HG02610 (cell line): ENCODE measurements around the gene FALEC.

Source experiments
- ATAC-seq: cut with Tn5 transposase; IDR thresholded peaks from one replicate; pipeline ENCODE4 v1.9.1; 2021; ENCODE audit warnings: mild to moderate bottlenecking, moderate library complexity; ENCODE audit not compliant: unreplicated experiment

The FALEC gene

DNA sequence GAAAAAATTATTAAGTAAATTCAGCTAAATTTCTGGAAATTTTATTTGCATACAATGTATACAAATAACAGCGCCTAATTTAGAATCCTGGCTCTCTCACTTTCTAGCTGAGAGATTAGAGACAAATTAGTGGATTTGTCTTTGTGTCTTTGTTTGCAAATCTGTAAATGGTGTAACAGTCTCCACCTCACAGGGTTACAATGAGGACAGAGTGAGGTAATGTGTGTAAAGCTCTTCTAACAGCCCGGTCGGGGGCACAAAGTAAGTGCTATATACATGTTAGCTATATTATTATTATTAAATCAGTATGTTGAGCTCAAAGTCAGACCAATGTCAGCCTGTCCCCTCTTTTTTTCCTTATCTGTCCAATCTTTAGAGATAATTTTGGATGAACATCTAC is 28.7 kb downstream of the FALEC start:
- ATAC-seq, result no peak

DNA sequence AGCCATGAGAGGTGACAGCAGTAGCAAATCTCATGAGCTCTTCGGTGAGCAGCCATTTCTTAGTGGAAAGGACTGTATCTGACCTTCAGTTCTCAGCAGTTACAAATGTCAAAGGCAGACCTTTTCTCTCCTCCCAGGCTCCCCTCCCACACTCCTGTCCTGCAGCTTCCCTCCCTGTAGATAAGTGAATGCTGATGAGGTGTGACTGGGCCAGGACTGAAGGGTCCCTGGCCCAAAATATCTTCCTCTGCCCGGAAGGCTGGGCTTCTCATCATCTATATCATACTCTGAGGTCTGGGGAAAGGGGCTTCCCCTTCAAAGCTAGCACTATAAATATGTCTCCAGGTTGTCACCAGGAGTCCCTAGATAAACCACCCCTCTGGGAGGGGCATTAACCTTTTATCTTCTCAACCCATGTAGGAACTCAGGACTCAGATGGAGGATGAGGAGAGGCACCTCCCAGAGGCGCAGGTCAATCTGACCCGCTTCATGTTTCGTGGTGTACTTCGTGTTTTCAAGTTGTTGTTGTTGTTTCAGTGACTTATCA is 30.0 kb downstream of the FALEC start:
- ATAC-seq, result no peak

DNA sequence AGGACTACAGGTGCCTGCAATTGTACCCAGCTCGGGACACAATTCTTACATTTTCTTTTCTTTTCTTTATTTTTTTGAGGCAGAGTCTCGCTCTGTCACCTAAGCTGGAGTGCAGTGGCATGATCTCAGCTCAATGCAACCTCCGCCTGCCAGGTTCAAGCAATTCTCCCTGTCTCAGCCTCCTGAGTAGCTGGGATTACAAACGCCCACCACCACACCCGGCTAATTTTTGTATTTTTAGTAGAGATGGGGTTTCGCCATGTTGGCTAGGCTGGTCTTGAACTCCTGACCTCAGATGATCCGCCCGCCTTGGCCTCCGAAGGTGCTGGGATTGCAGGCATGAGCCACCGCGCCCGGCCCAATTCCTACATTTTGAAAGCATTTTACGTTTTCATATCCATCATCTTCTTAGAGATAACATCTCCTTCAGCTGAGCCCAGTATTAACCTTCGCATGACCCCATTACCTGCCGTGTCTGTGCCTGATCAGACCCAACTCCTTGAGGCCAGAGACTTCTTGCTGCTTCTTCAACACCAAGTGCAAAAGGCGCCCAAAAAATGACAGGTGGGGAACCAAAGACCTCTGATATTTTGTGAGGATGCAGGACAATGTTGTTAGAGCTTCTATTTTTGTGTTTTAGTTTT is 30.9 kb downstream of the FALEC start:
- ATAC-seq, result no peak

DNA sequence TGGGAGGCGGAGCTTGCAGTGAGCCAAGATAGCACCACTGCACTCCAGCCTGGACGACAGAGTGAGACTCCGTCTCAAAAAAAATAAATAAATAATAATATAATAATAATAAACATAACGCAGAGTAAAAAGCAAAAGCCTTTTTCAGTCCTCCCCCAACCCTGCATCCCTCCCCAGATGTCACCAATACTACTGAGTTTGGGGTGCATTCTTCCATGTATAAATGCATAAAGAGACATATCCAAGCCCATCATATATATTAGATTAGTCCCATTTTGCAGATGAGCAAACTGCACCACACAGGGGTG is 32.7 kb downstream of the FALEC start:
- no peak for ATAC-seq

DNA sequence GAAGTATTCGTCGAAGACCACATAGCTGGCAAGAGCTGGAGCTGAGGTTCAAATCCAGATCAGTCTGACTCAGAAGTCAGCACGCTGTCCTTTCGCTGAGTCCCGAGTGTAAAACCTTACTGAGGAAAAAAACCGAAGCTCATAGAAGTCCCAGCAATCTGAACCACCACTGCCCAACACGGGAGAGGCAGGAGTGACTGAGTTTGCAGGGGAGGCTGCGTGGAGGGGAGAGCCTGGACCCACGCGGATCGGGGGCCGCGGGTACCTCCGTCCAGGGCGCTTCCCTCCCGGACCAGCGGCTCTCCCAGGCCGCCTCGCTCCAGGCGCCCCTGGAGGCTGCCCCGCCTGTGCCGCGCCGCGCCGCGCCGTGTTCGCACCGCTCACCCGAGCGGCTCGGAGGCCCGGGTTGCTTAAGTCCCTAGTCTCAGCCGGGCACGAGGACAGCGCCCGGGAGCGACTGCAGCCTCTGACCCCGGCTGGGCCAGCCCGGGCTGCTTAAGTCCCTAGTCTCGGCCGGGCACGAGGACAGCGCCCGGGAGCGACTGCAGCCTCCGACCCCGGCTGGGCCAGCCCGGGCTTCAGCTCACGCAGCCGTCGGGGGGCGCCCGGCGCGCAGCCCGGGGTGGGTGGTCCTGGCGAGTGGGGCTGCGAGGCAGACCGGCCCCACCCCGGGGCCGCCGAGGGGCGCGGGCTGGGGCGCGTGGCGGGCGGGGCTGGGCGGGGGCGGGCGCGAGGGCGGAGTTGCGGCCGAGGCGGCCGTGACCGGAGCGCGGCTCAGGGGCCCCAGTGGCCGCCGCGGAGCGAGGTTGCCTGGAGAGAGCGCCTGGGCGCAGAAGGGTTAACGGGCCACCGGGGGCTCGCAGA is 33.3 kb downstream of the FALEC start, which contains the start of gene ADAMTSL4:
TSS of gene ADAMTSL4 (plus strand) at position 777 of the 864 bp plus-strand sequence. CDS start 2,881 bp downstream, outside the sequence.
- peak; percentile 46 for ATAC-seq

DNA sequence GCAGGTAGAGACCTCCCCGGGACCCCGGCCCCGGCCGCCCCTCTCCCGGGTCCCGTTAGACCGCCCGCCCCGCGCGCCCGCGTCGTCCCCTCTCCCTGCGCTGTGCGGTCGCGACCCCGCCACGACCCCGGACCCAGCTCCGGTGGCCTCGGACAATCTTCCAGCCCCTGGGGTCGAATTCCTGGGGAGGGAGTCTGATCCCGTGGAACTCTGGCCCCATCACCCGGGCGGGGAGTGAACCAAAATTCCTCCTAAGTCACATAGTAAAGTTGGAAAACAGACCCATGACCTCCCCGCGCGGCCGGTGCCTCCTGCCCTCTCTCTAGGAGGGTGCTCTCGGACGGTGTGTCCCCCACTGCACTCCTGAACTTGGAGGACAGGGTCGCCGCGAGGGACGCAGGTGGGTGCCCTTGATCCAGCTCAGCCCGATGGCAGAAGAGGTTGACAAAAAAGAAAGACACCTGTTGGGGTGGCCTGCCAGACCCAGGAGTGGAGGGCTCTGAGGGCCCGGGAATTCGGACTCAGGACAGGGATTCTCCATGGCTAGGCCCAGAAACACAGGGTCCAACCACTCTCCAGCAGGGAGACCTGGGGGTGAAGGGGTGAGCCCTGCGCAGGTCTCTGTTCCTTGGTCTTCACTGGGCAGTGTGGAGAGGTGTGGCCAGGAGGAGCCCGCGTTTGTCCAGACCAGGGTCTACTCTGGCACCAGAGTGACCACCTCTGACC is 34.1 kb downstream of the FALEC start:
- ATAC-seq, result no peak

DNA sequence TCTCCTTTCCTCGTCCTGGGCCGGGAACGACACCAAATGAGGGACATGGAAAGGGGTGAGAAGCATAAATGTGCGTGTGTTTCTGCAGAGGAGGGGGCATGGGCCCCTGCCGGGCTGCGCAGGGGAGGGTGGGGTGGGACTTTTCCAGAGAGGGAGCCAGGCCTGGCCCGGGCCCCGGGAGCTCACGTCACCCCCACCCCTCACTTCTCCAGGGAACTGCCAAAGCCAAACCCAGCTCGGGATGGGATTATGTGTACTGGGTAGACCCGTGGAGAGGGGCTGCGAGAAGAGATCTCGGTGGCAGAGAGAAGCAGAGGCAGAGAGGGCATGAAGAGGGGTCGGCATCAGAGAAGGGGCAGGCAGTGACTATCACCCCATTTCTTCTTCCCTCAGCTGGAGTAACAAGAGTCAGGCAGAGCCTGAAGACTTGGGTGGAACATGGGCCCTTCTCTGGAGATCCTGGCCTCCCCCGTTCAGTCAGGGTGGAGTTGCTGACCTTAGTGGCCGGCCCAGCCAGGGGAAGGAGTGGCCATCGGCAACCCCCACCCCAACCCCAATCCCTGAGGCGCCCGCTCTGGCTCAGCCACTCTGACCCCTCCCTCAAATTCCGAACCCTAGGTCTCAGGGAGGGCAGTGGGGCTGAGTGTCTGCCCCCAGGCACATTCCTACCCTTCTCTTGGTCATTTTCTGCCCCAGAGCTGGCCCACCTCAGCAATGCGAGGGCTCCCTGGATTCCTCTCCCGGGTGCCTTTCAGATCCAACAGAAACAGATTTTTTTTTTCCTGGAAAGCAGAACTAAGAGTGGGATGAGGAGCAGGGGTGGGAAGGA is 34.9 kb downstream of the FALEC start:
- ATAC-seq, result no peak

DNA sequence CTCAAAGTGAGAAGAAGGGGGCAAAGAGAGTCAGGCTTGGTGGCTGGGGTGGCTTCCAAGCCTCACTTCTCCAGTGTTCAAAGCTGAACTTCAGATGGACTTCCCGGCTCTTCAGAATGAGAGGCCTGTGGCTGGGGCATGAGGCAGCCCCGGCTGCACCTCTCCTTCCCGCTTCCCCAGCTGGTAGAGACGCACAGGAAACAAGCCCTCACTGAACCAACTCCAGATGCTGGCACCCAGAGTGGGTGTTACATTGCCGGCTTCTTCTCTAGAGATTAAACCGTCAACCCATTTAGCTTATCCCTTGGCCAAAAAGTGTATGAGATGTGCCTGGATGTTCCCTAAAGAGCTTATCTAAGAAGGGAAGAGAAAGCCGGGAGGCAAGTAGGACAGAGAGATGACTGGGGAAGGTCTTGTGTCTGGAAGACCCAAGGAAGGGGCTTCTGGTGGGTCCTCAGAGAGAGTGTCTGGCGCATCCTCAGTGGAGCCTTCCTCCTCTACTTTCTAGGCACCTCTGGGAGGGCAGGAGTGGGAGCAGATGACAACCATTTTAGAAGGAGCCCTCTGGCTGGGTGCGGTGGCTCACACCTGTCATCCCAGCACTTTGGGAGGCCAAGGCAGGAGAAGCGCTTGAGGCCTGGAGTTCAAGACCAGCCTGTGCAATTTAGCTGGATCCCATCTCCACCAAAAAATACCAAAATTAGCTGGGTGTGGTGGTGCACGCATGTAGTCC is 35.7 kb downstream of the FALEC start:
- ATAC-seq, result no peak

DNA sequence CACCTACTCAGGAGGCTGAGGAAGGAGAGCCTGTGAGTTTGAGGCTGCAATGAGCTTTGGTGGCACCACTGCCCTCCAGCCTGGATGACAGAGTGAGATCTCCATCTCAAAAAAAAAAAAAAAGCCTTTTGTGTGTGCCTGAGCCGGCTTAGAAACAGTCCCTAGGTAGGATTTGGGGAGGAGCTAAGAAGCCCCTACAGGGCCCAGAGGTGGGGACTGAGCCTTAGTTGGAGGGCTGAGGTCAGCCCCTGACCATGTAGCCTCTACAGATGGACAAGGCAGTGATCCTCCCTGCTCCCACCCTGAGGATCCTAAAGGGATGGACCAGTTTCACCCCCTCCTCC is 36.2 kb downstream of the FALEC start:
- ATAC-seq, result no peak

DNA sequence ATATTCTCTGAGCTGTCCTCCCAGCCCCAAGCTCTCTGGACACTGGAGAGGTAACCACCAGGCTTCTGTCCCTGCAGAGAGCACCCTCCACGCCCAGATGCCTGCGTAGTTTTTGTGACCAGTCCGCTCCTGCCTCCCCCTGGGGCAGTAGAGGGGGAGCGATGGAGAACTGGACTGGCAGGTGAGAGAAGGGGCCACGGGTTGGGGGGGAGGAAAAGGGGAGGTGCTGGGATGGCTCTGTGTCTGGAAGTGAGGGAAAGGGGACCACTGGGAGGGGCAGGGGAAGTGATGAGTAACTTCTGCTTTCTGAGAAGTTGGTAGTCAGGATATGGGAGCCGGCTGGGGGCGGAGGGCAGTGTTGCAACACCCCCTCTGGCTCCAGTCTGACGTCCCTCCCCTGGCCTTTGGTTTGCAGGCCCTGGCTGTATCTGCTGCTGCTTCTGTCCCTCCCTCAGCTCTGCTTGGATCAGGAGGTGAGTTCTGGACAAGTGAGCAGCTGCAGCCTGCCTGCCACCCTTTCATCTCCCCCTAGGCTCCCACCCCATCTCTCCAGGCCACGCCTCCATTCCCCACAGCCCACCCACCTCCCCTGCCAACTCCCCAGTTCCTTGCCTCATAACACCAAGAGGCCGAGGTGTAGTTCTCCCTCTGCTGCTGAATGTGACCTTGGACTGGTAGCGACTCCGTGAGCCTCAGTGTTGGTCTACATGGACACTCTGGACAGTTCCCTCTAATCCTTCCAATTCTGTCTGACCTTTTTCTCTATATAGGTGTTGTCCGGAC is 36.8 kb downstream of the FALEC start:
- ATAC-seq, result no peak

DNA sequence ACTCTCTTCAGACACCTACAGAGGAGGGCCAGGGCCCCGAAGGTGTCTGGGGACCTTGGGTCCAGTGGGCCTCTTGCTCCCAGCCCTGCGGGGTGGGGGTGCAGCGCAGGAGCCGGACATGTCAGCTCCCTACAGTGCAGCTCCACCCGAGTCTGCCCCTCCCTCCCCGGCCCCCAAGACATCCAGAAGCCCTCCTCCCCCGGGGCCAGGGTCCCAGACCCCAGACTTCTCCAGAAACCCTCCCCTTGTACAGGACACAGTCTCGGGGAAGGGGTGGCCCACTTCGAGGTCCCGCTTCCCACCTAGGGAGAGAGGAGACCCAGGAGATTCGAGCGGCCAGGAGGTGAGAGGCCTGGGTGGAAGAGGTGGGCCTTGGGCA is 37.3 kb downstream of the FALEC start:
- no peak for ATAC-seq

DNA sequence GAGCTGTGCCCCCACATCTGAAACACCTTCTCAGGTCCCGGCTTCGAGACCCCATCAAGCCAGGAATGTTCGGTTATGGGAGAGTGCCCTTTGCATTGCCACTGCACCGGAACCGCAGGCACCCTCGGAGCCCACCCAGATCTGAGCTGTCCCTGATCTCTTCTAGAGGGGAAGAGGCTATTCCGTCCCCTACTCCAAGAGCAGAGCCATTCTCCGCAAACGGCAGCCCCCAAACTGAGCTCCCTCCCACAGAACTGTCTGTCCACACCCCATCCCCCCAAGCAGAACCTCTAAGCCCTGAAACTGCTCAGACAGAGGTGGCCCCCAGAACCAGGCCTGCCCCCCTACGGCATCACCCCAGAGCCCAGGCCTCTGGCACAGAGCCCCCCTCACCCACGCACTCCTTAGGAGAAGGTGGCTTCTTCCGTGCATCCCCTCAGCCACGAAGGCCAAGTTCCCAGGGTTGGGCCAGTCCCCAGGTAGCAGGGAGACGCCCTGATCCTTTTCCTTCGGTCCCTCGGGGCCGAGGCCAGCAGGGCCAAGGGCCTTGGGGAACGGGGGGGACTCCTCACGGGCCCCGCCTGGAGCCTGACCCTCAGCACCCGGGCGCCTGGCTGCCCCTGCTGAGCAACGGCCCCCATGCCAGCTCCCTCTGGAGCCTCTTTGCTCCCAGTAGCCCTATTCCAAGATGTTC is 38.0 kb downstream of the FALEC start:
- ATAC-seq, result no peak

DNA sequence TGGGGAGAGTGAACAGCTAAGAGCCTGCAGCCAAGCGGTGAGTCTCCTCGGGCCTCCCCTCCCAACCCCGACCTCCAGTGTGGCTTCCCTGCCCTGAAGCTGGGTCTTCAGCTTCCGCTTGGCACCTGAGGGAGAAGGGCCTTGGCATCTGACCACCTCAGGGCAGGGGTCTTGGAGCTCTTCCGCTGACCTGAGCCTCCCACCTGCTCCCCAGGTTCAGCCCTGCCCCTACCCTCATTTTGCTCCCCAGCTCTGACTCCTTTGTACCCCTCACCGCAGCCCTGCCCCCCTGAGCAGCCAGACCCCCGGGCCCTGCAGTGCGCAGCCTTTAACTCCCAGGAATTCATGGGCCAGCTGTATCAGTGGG is 38.5 kb downstream of the FALEC start:
- no peak for ATAC-seq

DNA sequence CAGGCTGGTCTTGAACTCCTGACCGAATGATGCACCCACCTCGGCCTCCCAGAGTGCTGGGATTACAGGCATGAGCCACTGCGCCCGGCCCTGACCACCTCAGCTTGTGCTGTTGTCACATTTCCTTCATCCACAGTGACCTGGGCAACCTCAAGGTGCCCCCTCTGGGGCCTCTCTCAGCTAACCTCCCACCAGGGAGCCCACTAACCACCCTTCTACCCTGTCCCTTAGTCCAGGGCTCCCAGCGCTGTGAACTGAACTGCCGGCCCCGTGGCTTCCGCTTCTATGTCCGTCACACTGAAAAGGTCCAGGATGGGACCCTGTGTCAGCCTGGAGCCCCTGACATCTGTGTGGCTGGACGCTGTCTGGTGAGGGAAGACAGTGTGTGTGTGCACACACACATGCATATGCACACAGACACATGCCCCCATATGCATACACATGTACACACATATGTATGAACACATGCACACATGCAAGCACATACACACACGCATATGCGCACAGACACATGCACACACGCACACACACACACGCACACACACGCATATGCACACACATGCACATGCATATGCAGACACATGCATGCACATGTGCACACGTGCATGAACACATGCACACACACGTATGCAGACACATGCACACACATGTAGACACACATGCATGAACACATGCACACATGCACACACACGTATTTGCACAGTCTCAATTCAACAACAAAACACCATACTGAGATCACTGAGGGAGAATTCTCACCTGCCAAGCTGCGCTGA is 39.8 kb downstream of the FALEC start:
- ATAC-seq, result no peak

DNA sequence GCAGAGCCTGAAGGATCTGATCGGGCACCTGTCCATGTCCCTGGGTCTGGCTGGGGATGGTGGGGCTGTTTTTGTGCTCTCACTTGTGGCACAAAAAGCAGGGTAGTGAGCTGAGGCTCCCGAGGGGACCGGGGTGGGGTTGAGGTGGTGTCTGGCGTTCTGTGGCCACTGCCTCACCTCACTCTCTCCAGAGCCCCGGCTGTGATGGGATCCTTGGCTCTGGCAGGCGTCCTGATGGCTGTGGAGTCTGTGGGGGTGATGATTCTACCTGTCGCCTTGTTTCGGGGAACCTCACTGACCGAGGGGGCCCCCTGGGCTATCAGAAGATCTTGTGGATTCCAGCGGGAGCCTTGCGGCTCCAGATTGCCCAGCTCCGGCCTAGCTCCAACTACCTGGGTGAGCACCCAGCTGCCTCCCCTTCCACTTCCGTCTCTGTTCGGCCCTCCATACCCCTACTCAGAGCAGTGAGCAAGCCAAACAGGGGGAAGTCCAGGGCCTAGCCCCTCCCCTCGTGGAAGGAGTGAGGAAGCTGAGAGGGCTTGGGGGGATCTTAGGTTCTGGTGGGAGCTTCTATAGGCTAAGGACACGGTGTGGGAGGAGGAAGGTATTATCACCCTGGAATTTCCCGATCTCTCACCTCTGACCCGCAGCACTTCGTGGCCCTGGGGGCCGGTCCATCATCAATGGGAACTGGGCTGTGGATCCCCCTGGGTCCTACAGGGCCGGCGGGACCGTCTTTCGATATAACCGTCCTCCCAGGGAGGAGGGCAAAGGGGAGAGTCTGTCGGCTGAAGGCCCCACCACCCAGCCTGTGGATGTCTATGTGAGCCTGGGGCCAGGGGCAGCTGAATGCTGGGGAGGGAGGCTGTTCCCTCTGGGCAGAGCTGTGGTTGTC is 40.7 kb downstream of the FALEC start:
- no peak for ATAC-seq

DNA sequence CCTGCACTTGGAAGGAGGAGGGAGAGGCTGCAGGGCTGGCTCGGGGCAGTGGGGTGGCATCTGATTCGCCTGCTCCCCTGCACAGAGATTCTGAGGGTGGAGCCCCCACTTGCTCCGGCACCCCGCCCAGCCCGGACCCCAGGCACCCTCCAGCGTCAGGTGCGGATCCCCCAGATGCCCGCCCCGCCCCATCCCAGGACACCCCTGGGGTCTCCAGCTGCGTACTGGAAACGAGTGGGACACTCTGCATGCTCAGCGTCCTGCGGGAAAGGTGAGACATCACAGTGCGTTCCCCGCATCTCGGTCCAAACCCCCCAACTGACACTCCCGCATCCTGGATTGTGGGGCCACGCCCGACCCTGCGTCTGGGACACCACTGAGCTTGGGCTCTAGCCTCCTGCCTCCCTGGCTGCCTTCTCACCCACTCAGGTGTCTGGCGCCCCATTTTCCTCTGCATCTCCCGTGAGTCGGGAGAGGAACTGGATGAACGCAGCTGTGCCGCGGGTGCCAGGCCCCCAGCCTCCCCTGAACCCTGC is 41.6 kb downstream of the FALEC start:
- ATAC-seq, result no peak

DNA sequence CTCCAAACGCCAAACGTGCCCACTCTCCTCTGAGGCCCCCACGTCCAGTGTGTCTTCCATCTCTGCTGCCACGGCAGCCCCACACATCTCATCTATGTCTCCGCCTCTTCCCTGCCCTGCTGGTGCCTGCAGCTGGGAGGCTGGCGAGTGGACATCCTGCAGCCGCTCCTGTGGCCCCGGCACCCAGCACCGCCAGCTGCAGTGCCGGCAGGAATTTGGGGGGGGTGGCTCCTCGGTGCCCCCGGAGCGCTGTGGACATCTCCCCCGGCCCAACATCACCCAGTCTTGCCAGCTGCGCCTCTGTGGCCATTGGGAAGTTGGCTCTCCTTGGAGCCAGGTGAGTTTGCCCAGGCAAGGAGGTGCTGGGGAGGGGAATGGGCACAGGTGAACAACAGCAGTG is 42.3 kb downstream of the FALEC start:
- no peak for ATAC-seq
